ENCODE measurements around the gene CPN1.

The CPN1 gene

GRCh38 chr10:100075426-100076220 lies 6.0 kb downstream of the CPN1 start:
- DNase-seq: no peak

DNA sequence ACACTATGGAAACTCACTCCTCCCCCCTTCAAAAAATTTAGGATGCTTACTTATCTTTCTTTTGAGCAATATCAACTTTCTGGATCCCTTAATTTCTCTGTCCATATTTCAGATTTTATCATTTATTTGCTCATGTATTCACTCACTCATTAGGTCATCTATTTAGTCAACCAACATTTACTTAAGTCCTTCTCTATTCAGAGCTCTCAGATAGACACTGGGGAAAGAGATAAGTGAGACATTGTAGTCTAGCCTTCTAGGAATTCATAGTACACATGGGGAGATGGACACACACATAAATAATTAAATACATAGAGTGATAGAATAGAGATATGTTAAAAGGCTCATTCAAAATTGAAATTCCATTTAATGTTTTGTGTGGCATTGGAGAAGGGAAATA lies 9.2 kb downstream of the CPN1 start:
- DNase-seq: no peak

GRCh38 chr10:100071529-100071928 lies 10.1 kb downstream of the CPN1 start:
- no peak for DNase-seq

DNA sequence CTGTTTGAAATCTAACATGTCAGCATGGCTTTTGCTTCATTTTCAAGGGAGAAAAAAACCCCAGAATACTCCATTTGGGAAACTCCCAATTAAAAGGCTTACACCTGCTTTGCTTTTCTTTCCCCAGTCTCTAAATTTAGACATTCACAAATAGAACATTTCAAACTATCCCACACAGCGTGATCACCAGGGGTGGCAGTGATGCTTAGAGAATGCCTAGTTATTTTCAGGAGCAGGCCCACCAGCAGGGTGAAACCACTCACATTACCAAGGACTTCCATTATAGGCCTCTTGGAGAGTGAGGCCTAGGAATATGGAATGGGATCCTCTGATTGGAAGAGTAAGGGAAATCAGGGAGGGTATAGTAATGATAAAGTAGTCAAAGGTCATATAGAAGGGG lies 14.2 kb downstream of the CPN1 start:
- no peak for DNase-seq

- no peak for DNase-seq
These were observed 16.5 kb downstream of the CPN1 start for GRCh38 chr10:100065084-100065660.

DNA sequence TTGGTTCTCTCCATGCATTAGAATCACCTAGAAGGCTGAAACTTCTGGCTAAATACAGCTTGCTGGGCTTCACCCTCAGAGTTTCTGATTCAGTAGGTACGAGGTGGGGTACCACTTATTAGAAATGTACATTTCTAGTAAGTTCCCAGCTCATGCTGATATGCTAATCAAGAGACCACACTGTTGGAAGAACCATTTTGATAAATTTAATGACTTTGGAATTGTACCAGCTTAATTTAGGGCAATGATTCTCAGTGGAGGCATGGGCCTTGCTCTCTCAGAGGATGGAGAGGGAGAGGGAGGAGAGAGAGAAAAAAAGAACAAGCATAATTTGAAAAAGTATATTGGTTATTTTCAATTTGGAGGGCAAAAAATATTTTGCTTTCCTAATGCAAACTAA lies 20.3 kb downstream of the CPN1 start:
- no peak for DNase-seq

GRCh38 chr10:100057948-100058347 lies 23.7 kb downstream of the CPN1 start:
- no peak for DNase-seq

DNA sequence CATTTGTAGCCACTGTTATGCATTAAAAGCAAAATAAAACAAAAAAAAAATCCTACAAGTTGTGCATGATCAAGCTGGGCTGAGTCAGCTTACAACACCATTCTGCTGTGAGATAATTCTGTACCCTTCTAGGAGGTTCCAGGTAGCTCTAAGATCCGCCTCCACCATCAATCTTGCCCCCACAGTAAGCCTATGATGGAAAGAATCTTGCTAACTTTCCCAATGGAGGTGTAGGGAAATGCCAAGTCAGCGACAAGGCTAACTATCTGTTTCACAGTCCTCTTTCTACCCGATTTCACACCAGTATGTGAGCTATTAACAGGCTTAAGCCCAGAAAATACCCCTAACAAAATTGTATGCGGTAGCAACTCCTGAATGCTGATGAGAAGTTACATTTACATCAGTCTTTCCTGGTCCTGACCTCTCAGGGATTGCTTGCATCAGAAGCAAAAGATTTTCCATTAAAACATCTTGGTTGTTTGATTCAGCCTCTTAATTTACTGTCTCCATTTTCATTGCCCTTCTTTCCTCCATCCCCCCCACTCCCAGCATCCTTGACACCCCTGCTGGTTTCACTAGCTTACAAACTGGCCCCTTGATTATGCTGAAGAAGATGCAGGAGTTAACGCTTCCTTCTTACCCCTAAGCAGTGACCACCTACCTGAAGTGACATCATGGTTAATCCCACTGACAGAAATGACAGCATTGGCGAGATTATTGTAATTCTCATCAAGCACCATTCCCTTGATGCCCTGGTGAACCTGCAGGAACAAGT lies 27.8 kb downstream of the CPN1 start:
- DNase-seq: no peak

DNA sequence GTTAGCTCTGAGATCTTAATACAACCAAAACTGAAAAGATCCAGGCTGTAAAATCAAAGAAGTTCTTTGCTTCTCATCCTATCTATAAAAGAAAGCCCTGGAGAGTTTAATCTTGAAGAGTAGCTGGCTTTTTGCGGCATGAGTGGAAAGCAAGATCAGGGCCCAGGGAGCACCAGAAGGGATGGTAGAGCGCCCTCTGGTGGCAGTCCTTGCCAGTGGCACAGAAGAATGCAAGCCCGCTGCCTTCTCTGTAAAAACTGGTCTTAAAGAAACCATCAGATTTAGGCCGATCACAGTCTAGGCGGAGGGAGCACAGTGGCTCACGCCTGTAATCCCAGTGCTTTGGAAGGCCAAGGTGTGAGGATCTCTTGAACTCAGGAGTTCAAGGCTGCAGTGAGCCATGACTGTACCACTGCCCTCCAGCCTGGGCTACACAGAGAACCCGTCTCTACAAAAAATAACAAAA lies 35.6 kb downstream of the CPN1 start:
- DNase-seq: peak; percentile 69

DNA sequence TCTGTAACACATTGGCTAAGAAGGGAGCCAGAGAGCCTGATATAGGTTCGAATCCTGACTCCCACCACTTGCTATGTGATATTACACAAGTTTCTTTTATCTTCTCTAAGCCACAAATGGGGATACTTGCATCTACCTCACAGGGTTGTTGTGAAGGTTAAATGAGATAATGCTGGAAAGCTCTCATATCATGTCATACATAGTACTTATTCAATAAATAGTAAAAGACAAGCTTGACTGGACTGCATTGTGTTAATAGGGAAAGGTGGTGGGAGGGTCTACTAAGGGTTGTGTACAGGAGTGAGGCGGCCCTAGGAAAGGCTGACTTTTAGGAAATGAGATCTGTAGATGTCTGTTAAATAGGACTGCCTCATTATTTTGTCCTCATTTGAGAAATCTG lies 36.1 kb downstream of the CPN1 start:
- no peak for DNase-seq

- DNase-seq: no peak
These were observed 37.9 kb downstream of the CPN1 start for GRCh38 chr10:100043796-100044195.

GRCh38 chr10:100043344-100043743 lies 38.3 kb downstream of the CPN1 start:
- DNase-seq: no peak

DNA sequence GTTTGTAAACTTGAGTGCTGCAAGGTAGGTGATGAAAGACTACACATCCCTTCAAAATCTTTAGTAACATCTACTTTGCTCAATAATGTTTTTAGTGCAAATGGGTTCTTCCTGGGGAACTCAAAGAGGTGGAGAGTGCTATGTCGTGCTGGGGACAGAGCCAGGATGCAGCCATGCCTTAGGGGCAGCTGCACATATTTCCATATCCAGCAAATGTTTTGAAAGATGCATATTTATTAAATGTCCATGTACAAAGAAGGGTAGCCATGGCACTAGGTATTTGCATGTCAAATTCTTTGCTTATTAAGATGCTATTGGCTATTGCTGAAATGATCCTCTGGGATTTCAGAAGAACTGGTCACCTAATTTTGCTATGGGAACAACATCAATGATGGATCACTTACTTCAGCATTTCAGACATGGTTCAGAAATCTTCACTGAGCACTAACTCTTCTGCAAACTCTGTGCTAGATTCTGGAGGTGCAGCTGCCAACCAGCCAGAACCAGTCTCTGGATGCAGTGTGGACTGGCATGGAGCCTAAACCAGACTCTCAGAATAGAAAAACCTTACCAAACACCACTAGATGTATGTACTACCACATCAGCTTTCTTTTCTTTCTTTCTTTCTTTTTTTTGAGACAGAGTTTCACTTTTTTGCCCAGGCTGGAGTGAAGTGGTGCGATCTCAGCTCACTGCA lies 40.2 kb downstream of the CPN1 start:
- no peak for DNase-seq

GRCh38 chr10:100038561-100039071 lies 43.1 kb downstream of the CPN1 start:
- no peak for DNase-seq

DNA sequence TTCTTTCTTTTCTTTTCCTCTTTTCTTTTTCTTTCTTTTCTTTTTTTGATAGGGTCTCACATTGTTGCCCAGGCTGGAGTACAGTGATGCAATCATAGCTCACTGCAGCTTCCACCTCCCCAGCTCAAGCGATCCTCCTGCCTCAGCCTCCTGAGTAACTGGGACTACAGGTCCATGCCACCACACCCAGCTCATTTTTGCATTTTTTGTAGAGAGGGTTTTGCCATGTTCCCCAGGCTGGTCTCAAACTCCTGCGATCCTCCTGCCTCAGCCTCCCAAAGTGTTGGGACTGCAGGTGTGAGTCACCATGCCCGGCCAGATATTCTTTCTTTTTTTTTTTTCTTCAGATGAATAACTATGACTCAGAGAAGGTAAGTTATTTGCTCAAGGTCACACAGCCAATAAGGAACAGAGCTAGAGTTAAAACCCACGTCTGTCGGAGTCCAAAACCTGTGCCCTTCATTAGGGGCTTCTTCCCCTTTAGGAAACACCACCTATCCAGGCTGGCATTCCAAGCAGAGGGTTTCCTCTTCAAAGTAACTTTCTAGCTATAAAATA lies 43.8 kb downstream of the CPN1 start:
- no peak for DNase-seq

DNA sequence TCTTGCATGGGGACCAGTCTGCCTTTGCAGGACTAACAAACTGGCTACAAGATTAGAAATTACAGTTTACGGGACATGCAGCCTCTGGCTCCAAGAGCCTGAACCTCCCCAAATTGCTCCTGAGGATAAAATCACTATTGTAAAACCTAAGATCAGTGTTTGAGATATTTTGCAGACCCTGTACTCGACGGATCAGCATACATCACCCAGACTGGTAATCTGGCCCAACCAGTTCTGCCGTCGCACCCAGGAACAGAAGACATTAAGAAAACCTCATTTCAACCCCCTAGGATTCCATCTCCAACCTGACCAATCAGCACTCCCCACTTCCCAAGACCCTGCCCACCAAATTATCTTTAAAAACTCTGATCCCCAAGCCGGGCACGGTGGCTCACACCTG lies 44.8 kb downstream of the CPN1 start:
- DNase-seq: no peak

DNA sequence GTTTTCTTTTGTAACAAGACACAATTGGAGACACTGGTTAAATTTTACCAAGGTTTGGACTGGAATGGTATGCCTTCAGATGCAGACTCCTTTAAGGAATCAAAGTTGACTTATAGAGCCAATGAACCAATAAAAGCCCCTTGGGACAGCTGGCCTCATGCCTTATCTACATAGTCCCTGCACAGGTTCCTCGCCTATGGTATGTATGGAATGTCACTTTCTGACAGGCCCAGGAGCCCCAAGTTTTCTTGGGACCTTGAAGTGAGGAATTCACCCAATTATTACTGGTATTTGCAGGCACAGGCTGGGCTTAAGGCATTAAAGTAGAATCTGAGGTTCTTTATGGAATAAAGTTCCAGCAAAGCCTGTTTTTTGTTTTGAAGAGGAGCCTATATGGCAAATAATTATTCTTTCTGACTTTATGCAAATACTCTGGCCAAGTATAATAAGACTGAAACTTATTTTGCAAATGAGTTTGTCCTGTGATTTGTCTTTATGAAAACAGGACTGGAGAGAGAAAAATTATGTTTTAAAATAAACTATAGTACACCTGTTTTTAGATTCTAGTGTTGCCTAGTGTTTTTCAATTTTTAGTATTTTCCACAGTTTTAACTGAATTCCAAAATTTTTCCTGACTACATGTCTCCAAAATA lies 47.8 kb downstream of the CPN1 start:
- DNase-seq: no peak

- DNase-seq: no peak
These were observed 54.3 kb downstream of the CPN1 start for GRCh38 chr10:100027416-100027815.

- DNase-seq: no peak
These were observed 56.1 kb downstream of the CPN1 start for GRCh38 chr10:100025576-100025975.

GRCh38 chr10:100024748-100025147 lies 56.9 kb downstream of the CPN1 start:
- DNase-seq: no peak

- no peak for DNase-seq
These were observed 59.3 kb downstream of the CPN1 start for GRCh38 chr10:100022403-100022802.

DNA sequence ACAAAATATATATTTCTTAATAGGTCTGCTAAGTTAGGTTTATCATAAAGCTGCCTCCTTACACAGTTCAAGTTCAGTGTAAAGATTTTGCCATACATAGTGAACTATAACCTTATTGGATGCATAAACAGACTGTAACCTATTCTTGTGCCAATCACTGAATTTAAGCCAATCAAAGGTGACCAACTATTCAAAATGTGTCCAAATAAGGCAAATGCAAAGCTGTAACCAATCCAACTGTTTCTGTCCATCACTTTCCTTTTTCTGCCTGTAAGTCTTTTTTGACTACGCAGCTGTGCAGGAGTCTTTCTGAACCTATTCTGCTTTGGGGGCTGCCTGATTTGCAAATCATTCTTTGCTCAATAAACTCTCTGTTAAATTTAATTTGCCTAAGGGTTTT lies 60.3 kb downstream of the CPN1 start:
- no peak for DNase-seq

All from activated CD4-positive, alpha-beta T cell treated with anti-CD3 and anti-CD28 coated beads for 1 hour (primary cell).